Fibroblast of lung (primary cell): ENCODE measurements around the gene NPR1. TPM values are rescaled to one million over a fixed set of nuclear protein-coding genes. Genes with fewer than 3 reads are reported as not detected.
"Not testable (repeated sequence)": the region's sequence is repeated elsewhere in the genome, so short reads cannot be mapped to it uniquely, and the experiment has no call there.

Source experiments
- DNase-seq, 2 donors: peaks; one replicate each; pipeline versions ENCODE4 v3.0.0 to v3.0.0-alpha.2; 2010; ENCODE audit warnings: low read depth in 2 of 2
- H2AFZ ChIP-seq: 2 replicates; pipeline ENCODE4 v1.5.1; 2012; ENCODE audit warnings: low read length, control low read depth, inconsistent platforms
- H3K27ac ChIP-seq: 2 replicates; pipeline ENCODE4 v1.5.1; 2011; ENCODE audit warnings: low read length, control low read depth; ENCODE audit not compliant: insufficient read depth
- H3K27me3 ChIP-seq: 2 replicates; pipeline ENCODE4 v1.5.1; 2011; ENCODE audit warnings: mild to moderate bottlenecking, low read length; ENCODE audit not compliant: control insufficient read depth, insufficient read depth
- H3K36me3 ChIP-seq: 2 replicates; pipeline ENCODE4 v1.5.1; 2011; ENCODE audit warnings: low read length; ENCODE audit not compliant: control insufficient read depth, insufficient read depth
- H3K4me1 ChIP-seq: 2 replicates; pipeline ENCODE4 v1.5.1; 2011; ENCODE audit warnings: low read length; ENCODE audit not compliant: control insufficient read depth, insufficient read depth; ENCODE audit errors: extremely low read depth
- H3K4me2 ChIP-seq: 2 replicates; pipeline ENCODE4 v1.5.1; 2011; ENCODE audit warnings: low read length, control low read depth; ENCODE audit not compliant: insufficient read depth; ENCODE audit errors: extremely low read depth
- H3K4me3 ChIP-seq, 4 experiments: fragments of 200-600 bp in 1 of 4; sonication (generic) in 1 of 4; replicated peaks in 1 of 4; 2 replicates each; pipeline ENCODE4 v1.5.1; 2011 to 2016; ENCODE audit warnings: low read length in 4 of 4, low read depth in 3 of 4, mild to moderate bottlenecking in 3 of 4, control low read depth in 2 of 4, inconsistent platforms in 1 of 4, mixed read lengths in 1 of 4; ENCODE audit not compliant: insufficient read depth in 1 of 4; ENCODE audit errors: control extremely low read depth in 1 of 4
- H3K79me2 ChIP-seq: 2 replicates; pipeline ENCODE4 v1.5.1; 2012; ENCODE audit warnings: mild to moderate bottlenecking, low read length, inconsistent platforms; ENCODE audit not compliant: control insufficient read depth, insufficient read depth
- H3K9ac ChIP-seq: 2 replicates; pipeline ENCODE4 v1.5.1; 2011; ENCODE audit warnings: mild to moderate bottlenecking, low read length, control low read depth; ENCODE audit not compliant: insufficient read depth
- H3K9me3 ChIP-seq: 2 replicates; pipeline ENCODE4 v1.5.1; 2012; ENCODE audit warnings: low read depth, low read length; ENCODE audit not compliant: control insufficient read depth, insufficient read depth
- H4K20me1 ChIP-seq: 2 replicates; pipeline ENCODE4 v1.5.1; 2011; ENCODE audit warnings: low read length; ENCODE audit not compliant: control insufficient read depth, insufficient read depth; ENCODE audit errors: extremely low read depth
- EZH2 ChIP-seq: IDR thresholded peaks from 2 replicates; pipeline ENCODE4 v1.5.1; 2012; ENCODE audit warnings: low read length, control low read depth, mild to moderate bottlenecking; ENCODE audit errors: missing control alignments
- polyA plus RNA-seq, 2 donors: library from polyadenylated mRNA; depleted of rRNA in 1 of 2; stranded (reverse) in 1 of 2; unstranded in 1 of 2; fragments of >200 nt; gene quantifications; 2 replicates each; pipeline ENCODE4 v1.2.1, GENCODE V29; 2011 to 2012; ENCODE audit warnings: missing spikeins in 1 of 2
- total RNA-seq: library from RNA; depleted of rRNA; stranded (reverse); fragments of >200 nt; gene quantifications from 2 replicates; pipeline ENCODE4 v1.2.1, GENCODE V29; 2014
- TF ChIP-seq, protein P1 (sequence below), 2 donors: IDR thresholded peaks in 1 of 2; conservative IDR thresholded peaks in 1 of 2; 1 replicate in 1 of 2; 2 replicates in 1 of 2; pipeline ENCODE4 v1.5.1; 2011 to 2012; ENCODE audit warnings: low read length in 2 of 2, control low read depth in 1 of 2, inconsistent platforms in 1 of 2, low read depth in 1 of 2, mild to moderate bottlenecking in 1 of 2

Gene NPR1
- total and polyA plus RNA-seq, 2 donors (not counting 1 experiment from before 2014, with no cell fraction given): 0.14 to 0.66 TPM

DNA sequence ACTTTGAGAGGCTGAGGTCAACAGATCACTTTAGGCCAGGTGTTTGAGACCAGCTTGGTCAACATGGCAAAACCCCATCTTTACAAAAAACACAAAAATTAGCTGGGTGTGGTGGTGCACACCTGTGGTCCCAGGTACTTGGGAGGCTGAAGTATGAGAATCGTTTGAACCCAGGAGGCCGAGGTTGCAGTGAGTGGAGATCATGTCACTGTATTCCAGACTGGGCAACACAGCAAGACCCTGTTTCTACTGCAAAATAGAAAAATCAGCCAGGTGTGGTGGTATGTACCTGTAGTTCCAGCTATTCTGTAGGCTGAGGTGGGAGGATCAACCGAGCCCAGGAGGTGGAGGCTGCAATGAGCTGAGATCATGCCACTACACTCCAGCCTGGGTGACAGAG is 45.2 kb downstream of the NPR1 start:
- no peak overlapping the region for H3K27ac ChIP-seq
- H3K4me3 ChIP-seq: no peak overlapping the region
- H2AFZ ChIP-seq: no peak overlapping the region
- no peaks in the 10 kb centered on the region for H3K27me3 ChIP-seq
- H3K9ac ChIP-seq: no peak overlapping the region
- no peak overlapping the region for H3K4me2 ChIP-seq
- H3K36me3 ChIP-seq: no peaks in the 10 kb centered on the region
- no peaks in the 10 kb centered on the region for H3K9me3 ChIP-seq
- no peaks in the 10 kb centered on the region for H4K20me1 ChIP-seq
- DNase-seq: no peak
- no peak for TF ChIP-seq EZH2
- TF ChIP-seq, protein P1, sequence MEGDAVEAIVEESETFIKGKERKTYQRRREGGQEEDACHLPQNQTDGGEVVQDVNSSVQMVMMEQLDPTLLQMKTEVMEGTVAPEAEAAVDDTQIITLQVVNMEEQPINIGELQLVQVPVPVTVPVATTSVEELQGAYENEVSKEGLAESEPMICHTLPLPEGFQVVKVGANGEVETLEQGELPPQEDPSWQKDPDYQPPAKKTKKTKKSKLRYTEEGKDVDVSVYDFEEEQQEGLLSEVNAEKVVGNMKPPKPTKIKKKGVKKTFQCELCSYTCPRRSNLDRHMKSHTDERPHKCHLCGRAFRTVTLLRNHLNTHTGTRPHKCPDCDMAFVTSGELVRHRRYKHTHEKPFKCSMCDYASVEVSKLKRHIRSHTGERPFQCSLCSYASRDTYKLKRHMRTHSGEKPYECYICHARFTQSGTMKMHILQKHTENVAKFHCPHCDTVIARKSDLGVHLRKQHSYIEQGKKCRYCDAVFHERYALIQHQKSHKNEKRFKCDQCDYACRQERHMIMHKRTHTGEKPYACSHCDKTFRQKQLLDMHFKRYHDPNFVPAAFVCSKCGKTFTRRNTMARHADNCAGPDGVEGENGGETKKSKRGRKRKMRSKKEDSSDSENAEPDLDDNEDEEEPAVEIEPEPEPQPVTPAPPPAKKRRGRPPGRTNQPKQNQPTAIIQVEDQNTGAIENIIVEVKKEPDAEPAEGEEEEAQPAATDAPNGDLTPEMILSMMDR (conservative IDR thresholded peaks at IDR 0.05 in 1 of 2, IDR thresholded peaks at IDR 0.05 in 1 of 2; ENCODE audit: low read depth in 1 of 2, low read length in 2 of 2): no peak
- H3K79me2 ChIP-seq: peaks cover 3% of the 10 kb centered on the region
- no peaks in the 10 kb centered on the region for H3K4me1 ChIP-seq

DNA sequence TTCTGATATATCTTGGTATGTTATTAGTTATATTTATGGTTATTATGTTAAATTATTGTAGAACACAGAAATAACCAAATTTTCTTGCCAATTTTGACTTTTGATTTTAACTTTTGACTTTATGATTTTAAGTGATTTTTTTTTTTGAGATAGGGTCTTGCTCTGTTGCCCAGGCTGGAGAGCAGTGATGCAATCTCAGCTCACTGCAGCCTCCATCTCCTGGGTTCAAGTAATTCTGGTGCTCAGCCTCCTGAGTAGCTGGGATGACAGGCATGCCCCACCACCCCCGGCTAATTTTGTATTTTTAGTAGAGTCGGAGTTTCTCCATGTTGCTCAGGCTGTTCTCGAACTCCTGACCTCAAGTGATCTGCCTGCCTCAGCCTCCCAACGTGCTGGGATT is 46.1 kb downstream of the NPR1 start:
- not testable (repeated sequence) for H3K9ac ChIP-seq, H2AFZ ChIP-seq, H3K36me3 ChIP-seq, H3K9me3 ChIP-seq, H4K20me1 ChIP-seq, H3K27me3 ChIP-seq, H3K4me2 ChIP-seq, DNase-seq, H3K79me2 ChIP-seq, H3K4me1 ChIP-seq, H3K27ac ChIP-seq, H3K4me3 ChIP-seq

DNA sequence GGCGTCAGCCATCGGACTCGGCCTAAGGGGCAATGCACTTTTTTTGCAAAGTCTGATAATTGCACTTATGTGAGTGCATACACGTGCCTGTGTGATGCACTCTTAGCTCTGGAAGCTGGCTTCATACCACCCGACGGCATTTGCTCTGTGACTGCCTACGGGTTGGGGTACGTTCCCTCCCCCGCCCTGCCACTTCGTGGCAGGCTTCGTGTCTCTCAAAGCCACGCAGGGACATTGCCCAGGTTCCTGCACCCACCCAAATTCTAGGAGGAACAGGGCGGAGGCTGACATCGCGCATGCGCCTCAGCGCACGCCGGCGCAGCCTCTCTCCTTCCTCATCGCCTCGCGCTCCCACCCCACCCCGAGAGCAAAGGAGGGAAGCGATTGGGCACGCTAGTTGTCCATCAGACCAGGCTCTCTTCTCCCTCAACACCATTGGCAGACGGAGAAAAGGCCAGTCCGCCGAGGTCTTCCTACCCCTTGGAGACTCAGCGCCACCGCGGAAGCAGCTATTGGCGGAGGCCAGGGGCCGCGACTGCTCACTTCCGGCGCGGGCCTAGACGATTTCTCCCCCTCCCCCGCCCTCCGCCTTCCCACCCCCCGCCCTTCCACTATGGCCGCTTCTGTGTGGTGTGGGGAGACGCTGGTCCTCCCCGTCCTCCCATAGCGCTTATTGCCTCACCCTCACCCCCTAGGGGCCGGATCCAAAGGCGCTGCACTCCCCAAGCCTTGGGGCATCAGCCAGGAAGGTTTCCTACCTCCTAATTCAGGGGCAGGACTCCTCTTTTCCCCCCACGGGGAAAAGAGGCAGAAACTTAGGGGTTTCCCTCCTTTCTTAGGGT is 49.2 kb downstream of the NPR1 start, which contains the start of gene INTS3:
INTS3 (plus strand) TSS at position 588 of the 842 bp plus-strand sequence. CDS start 585 bp downstream, outside the sequence.
- Histone ChIP-seq H3K79me2 (peaks cover 4% of the 10 kb centered on the region), H3K36me3 (peaks cover 1% of the 10 kb centered on the region), H3K9ac (peak within 1 kb of the TSS; percentile 68), H3K4me1 (peaks cover 5% of the 10 kb centered on the region), H2AFZ (peak within 1 kb of the TSS; percentile 99), H3K27me3 (no peaks in the 10 kb centered on the region), H4K20me1 (no peaks in the 10 kb centered on the region), H3K4me3 (peak within 1 kb of the TSS; percentile 74 to 85 (median 77)), H3K9me3 (no peaks in the 10 kb centered on the region), H3K4me2 (peak within 1 kb of the TSS; percentile 97), H3K27ac (peak within 1 kb of the TSS; percentile 90)
- peak; percentile 100 for DNase-seq
- TF ChIP-seq EZH2: no peak
- TF ChIP-seq, protein P1 (conservative IDR thresholded peaks at IDR 0.05 in 1 of 2, IDR thresholded peaks at IDR 0.05 in 1 of 2; ENCODE audit: low read depth in 1 of 2, low read length in 2 of 2): no peak
